Endometrial microvascular endothelial cells (primary cell): ENCODE measurements around the gene GNPAT. TPM values are rescaled to one million over a fixed set of nuclear protein-coding genes. Genes with fewer than 3 reads are reported as not detected.

Experiments used
- in situ Hi-C: cut with HindIII; loops from 2 replicates; pipeline ENCODE4 v1.10.0; 2017; ENCODE audit warnings: low sequenced_read_pairs, low pct_unique_long_range_greater_than_20kb; ENCODE audit errors: inconsistent ontology term
- total RNA-seq: library from RNA; depleted of rRNA; stranded (reverse); fragments of >200 nt; gene quantifications from one replicate; pipeline ENCODE4 v1.2.3, GENCODE V29; 2015; ENCODE audit errors: inconsistent ontology term

GNPAT gene
- total RNA-seq, 1 donor from 2014 or later = 64.5 TPM

GRCh38 chr1:231295938-231296337 is 54.9 kb downstream of the GNPAT start:
- in situ Hi-C loops = no loop called here

- in situ Hi-C loops = no loop called here
These were observed 61.0 kb downstream of the GNPAT start for GRCh38 chr1:231301990-231302389.

- in situ Hi-C loops = no loop called here
These were observed 69.5 kb downstream of the GNPAT start for GRCh38 chr1:231310391-231310934.

- in situ Hi-C loops = no loop called here
These were observed 70.9 kb downstream of the GNPAT start for GRCh38 chr1:231311720-231312431.

- in situ Hi-C loops = no loop called here
These were observed 71.4 kb downstream of the GNPAT start for GRCh38 chr1:231312432-231312788.

- in situ Hi-C loops = no loop called here
These were observed 72.6 kb downstream of the GNPAT start for GRCh38 chr1:231313661-231314060.

- in situ Hi-C loops = no loop called here
These were observed 74.9 kb downstream of the GNPAT start for GRCh38 chr1:231315887-231316286.

GRCh38 chr1:231317306-231318014 is 76.4 kb downstream of the GNPAT start:
- in situ Hi-C loops = no loop called here

GRCh38 chr1:231318015-231318355 is 77.0 kb downstream of the GNPAT start:
- in situ Hi-C loops = no loop called here

- in situ Hi-C loops = no loop called here
These were observed 77.6 kb downstream of the GNPAT start for GRCh38 chr1:231318568-231318967.

GRCh38 chr1:231319080-231319479 is 78.1 kb downstream of the GNPAT start:
- in situ Hi-C loops = no loop called here

- in situ Hi-C loops = no loop called here
These were observed 82.0 kb downstream of the GNPAT start for GRCh38 chr1:231322880-231323530.

- in situ Hi-C loops = no loop called here
These were observed 83.6 kb downstream of the GNPAT start for GRCh38 chr1:231324660-231325059.

- in situ Hi-C loops = no loop called here
These were observed 85.2 kb downstream of the GNPAT start for GRCh38 chr1:231326248-231326647.

Other genes with a start within 250 kb of the GNPAT start
- 10.0 TPM for gene FAM89A, start 201.0 kb upstream of the GNPAT start, total RNA-seq
- not detected for gene TRIM67, start 79.2 kb upstream of the GNPAT start, total RNA-seq
- 14.3 TPM for gene EXOC8, start 96.6 kb downstream of the GNPAT start, total RNA-seq
- 16.8 TPM for gene SPRTN, start 97.1 kb downstream of the GNPAT start, total RNA-seq
- 46.2 TPM for gene EGLN1, start 181.1 kb downstream of the GNPAT start, total RNA-seq